Mesothelial cell of epicardium (in vitro differentiated cells): ENCODE results near the gene GPR18. TPM values are rescaled to one million over a fixed set of nuclear protein-coding genes. Genes with fewer than 3 reads are reported as not detected.

Source experiments
- DNase-seq, 2 experiments: peaks; one replicate each; pipeline ENCODE4 v3.0.0; 2021; ENCODE audit warnings: low spot score in 2 of 2; ENCODE audit not compliant: unreplicated experiment in 2 of 2
- H3K27ac Mint-ChIP-seq: 2 replicates; pipeline ENCODE4 v1.8.0; 2021; ENCODE audit warnings: mixed read lengths
- H3K27me3 Mint-ChIP-seq: 2 replicates; pipeline ENCODE4 v1.8.0; 2021; ENCODE audit warnings: low read depth, mixed read lengths
- H3K36me3 Mint-ChIP-seq: 2 replicates; pipeline ENCODE4 v1.8.0; 2021; ENCODE audit warnings: mixed read lengths
- H3K4me1 Mint-ChIP-seq: 2 replicates; pipeline ENCODE4 v1.8.0; 2021; ENCODE audit warnings: mixed read lengths
- H3K4me3 Mint-ChIP-seq: 2 replicates; pipeline ENCODE4 v1.8.0; 2021; ENCODE audit warnings: mild to moderate bottlenecking, moderate library complexity, mixed read lengths
- H3K9me3 Mint-ChIP-seq: 2 replicates; pipeline ENCODE4 v1.8.0; 2021; ENCODE audit warnings: mixed read lengths
- CTCF ChIP-seq: fragments of 200-600 bp; sonication (generic); IDR thresholded peaks from one replicate; pipeline ENCODE4 v1.5.0; 2021; ENCODE audit warnings: antibody characterized with exemption; ENCODE audit not compliant: unreplicated experiment
- total RNA-seq: library from RNA; stranded (reverse); gene quantifications from 3 replicates; pipeline ENCODE4 v1.2.1, GENCODE V29; 2021

Gene GPR18
- total RNA-seq, 1 donor from 2014 or later, result not detected

GRCh38 chr13:99299920-99300341, 41.8 kb upstream of the GPR18 start:
- H3K27me3 Mint-ChIP-seq, result no peaks in the 10 kb centered on the region
- peaks cover 12% of the 10 kb centered on the region for H3K4me1 Mint-ChIP-seq
- TF ChIP-seq CTCF, result no peak
- H3K4me3 Mint-ChIP-seq, result no peak overlapping the region
- H3K27ac Mint-ChIP-seq, result no peak overlapping the region
- H3K36me3 Mint-ChIP-seq, result no peaks in the 10 kb centered on the region
- H3K9me3 Mint-ChIP-seq, result no peaks in the 10 kb centered on the region
- no peak for DNase-seq

- Mint-ChIP-seq H3K9me3 (no peaks in the 10 kb centered on the region), H3K27me3 (no peaks in the 10 kb centered on the region), H3K36me3 (no peaks in the 10 kb centered on the region), H3K27ac (no peak overlapping the region), H3K4me3 (no peak overlapping the region), H3K4me1 (peaks cover 12% of the 10 kb centered on the region)
- no peak for TF ChIP-seq CTCF
- DNase-seq, result no peak
Observed at GRCh38 chr13:99299256-99299919, 41.2 kb upstream of the GPR18 start.

- H3K4me3 Mint-ChIP-seq, result no peak overlapping the region
- H3K36me3 Mint-ChIP-seq, result no peaks in the 10 kb centered on the region
- no peak for TF ChIP-seq CTCF
- no peaks in the 10 kb centered on the region for H3K27me3 Mint-ChIP-seq
- no peak for DNase-seq
- no peak overlapping the region for H3K27ac Mint-ChIP-seq
- peaks cover 12% of the 10 kb centered on the region for H3K4me1 Mint-ChIP-seq
- no peaks in the 10 kb centered on the region for H3K9me3 Mint-ChIP-seq
Observed at GRCh38 chr13:99298056-99298455, 39.9 kb upstream of the GPR18 start.

GRCh38 chr13:99297331-99297730, 39.2 kb upstream of the GPR18 start:
- no peak for DNase-seq
- Mint-ChIP-seq H3K36me3 (peaks cover 2% of the 10 kb centered on the region), H3K4me3 (no peak overlapping the region), H3K9me3 (no peaks in the 10 kb centered on the region), H3K27me3 (no peaks in the 10 kb centered on the region), H3K4me1 (peaks cover 12% of the 10 kb centered on the region), H3K27ac (no peak overlapping the region)
- TF ChIP-seq CTCF, result no peak

- H3K4me1 Mint-ChIP-seq, result peaks cover 12% of the 10 kb centered on the region
- H3K27ac Mint-ChIP-seq, result peak overlapping the region; percentile 44
- H3K36me3 Mint-ChIP-seq, result peaks cover 2% of the 10 kb centered on the region
- H3K4me3 Mint-ChIP-seq, result no peak overlapping the region
- H3K27me3 Mint-ChIP-seq, result no peaks in the 10 kb centered on the region
- DNase-seq, result no peak
- no peaks in the 10 kb centered on the region for H3K9me3 Mint-ChIP-seq
- no peak for TF ChIP-seq CTCF
Observed at GRCh38 chr13:99296398-99296797, 38.2 kb upstream of the GPR18 start.
